K562 (cell line): Measurements from ENCODE around the gene SDCCAG8. TPM values are rescaled to one million over a fixed set of nuclear protein-coding genes. Genes with fewer than 3 reads are reported as not detected.
A peak's percentile ranks its signal among the peaks of the same experiment; 100 is the strongest.

Experiments
- KLF1 ChIP-seq: fragments of 450-650 bp; IDR thresholded peaks from 2 replicates; pipeline ENCODE4 v1.6.1; 2016; ENCODE audit warnings: missing genetic modification characterization, missing compliant biosample characterization
- MYC ChIP-seq, 2 experiments: fragments of 250-450 bp in 1 of 2; sonication (Bioruptor Pico) in 1 of 2; IDR thresholded peaks; 2 replicates each; pipeline versions ENCODE4 v1.5.1 to v1.6.1; 2012 to 2021; ENCODE audit warnings: low read depth in 2 of 2, borderline replicate concordance in 1 of 2, improper control_type of control experiment in 1 of 2, low read length in 1 of 2, mild to moderate bottlenecking in 1 of 2, moderate library complexity in 1 of 2
- NBN ChIP-seq: fragments of 450-650 bp; IDR thresholded peaks from 2 replicates; pipeline ENCODE4 v1.6.1; 2016; ENCODE audit warnings: low read depth, mild to moderate bottlenecking
- PML ChIP-seq: IDR thresholded peaks from 2 replicates; pipeline ENCODE4 v1.6.1; 2012; ENCODE audit warnings: low read length, inconsistent platforms
- PRMT5 ChIP-seq: sonication (generic); formaldehyde crosslinking; IDR thresholded peaks from 2 replicates; pipeline ENCODE4 v1.5.0; 2020; ENCODE audit warnings: missing genetic modification reagents
- RAD51 ChIP-seq: fragments of 450-650 bp; IDR thresholded peaks from 2 replicates; pipeline ENCODE4 v1.7.1; 2016; ENCODE audit warnings: low read depth, mild to moderate bottlenecking, borderline replicate concordance
- WHSC1 ChIP-seq: IDR thresholded peaks from one replicate; pipeline ENCODE4 v1.6.1; 2012; ENCODE audit warnings: low read length, control low read depth, inconsistent platforms
- ZNF668 ChIP-seq: fragments of 250-450 bp; sonication (Bioruptor Pico); IDR thresholded peaks from 2 replicates; pipeline ENCODE4 v1.8.0; 2022; ENCODE audit warnings: mild to moderate bottlenecking, inconsistent platforms
- ZNF717 ChIP-seq: fragments of 250-450 bp; sonication (Bioruptor Pico); IDR thresholded peaks from 2 replicates; pipeline ENCODE4 v1.5.0; 2021
- polyA plus RNA-seq, 8 experiments: library from polyadenylated mRNA; depleted of rRNA in 4 of 8; stranded (reverse) in 5 of 8; unstranded in 3 of 8; fragments of >200 nt; fragmentation: Nextera tagmentation in 2 of 8; fragmentation: Illumina TruSeq in 1 of 8; extraction: Ambion mirVana in 2 of 8; extraction: Trizol in 1 of 8; gene quantifications; 2 replicates each; pipeline versions ENCODE4 v1.2.1 to v1.2.3, GENCODE V29; 2011 to 2014; ENCODE audit warnings: inconsistent platforms in 1 of 8, missing spikeins in 1 of 8
- total RNA-seq, 7 experiments: library from RNA; depleted of rRNA in 6 of 7; stranded (reverse); fragments of >200 nt in 6 of 7; fragmentation: Illumina TruSeq in 2 of 7; extraction: Trizol in 2 of 7; gene quantifications; 2 replicates each; pipeline versions ENCODE4 v1.2.1 to v1.2.3, GENCODE V29; 2011 to 2021; ENCODE audit warnings: low replicate concordance in 1 of 7
- TF ChIP-seq, protein P1 (sequence below): fragments of 450-650 bp; IDR thresholded peaks from 2 replicates; pipeline ENCODE4 v1.6.1; 2016; ENCODE audit warnings: mild to moderate bottlenecking, moderate library complexity
- TF ChIP-seq, protein P2 (sequence below): conservative IDR thresholded peaks from 2 replicates; pipeline ENCODE4 v1.6.1; 2011; ENCODE audit warnings: low read depth, mild to moderate bottlenecking, low read length; ENCODE audit not compliant: control insufficient read depth
- TF ChIP-seq, protein P3 (sequence below): sonication (generic); formaldehyde crosslinking; IDR thresholded peaks from 2 replicates; pipeline ENCODE4 v1.9.0; 2022; ENCODE audit warnings: mild to moderate bottlenecking, missing genetic modification reagents

The SDCCAG8 gene
- total and polyA plus RNA-seq, 9 of the 15 experiments (the other 6 are each of a cell fraction or from before 2014, with no cell fraction given): 17.9 to 36.7 (median 25.4) TPM

DNA sequence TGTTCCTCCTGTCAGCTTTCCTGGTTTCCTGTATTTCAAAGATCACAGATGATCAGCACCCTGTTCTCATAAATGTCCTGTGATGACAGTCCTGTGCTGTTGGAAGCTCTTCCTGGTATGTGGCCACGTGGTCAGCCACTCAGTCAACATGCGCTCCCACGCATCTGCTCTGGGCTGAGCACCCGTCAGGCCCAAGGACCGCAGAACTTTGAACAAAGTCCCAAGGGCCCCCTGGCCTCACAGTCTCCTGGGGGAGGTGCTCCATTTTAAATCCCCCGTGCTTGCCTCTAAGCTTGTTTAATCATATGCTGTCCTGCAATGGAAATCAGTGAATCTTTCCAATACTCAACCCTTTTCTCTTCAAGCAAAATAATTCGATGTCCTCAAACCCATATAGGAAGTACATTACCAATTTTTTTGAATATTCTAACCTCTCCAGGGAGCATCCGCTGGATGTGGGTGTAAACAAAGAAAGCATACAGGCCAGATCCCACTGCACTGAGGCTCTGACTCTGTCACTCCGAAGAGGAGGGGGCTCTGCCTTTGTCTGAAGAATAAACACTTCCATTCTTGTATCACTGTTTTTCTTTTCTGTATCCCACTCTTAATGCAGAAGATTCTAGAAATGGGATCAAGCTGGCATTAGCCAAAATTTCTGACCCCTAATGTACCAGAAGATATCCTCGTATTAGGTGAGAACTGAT is 250.3 kb downstream of the SDCCAG8 start (continued):
- TF ChIP-seq PML (no peak), WHSC1 (no peak), KLF1 (no peak), ZNF668 (no peak), MYC (IDR thresholded peaks at IDR 0.05; ENCODE audit: low read depth, low read length) (peak; percentile 82), MYC (CRISPR knock-in tag; IDR thresholded peaks at IDR 0.05; ENCODE audit: borderline replicate concordance, low read depth) (no peak), RAD51 (peak; percentile 85), NBN (no peak), PRMT5 (CRISPR knock-in tag) (no peak), ZNF717 (CRISPR knock-in tag) (no peak)
- TF ChIP-seq, protein P1, sequence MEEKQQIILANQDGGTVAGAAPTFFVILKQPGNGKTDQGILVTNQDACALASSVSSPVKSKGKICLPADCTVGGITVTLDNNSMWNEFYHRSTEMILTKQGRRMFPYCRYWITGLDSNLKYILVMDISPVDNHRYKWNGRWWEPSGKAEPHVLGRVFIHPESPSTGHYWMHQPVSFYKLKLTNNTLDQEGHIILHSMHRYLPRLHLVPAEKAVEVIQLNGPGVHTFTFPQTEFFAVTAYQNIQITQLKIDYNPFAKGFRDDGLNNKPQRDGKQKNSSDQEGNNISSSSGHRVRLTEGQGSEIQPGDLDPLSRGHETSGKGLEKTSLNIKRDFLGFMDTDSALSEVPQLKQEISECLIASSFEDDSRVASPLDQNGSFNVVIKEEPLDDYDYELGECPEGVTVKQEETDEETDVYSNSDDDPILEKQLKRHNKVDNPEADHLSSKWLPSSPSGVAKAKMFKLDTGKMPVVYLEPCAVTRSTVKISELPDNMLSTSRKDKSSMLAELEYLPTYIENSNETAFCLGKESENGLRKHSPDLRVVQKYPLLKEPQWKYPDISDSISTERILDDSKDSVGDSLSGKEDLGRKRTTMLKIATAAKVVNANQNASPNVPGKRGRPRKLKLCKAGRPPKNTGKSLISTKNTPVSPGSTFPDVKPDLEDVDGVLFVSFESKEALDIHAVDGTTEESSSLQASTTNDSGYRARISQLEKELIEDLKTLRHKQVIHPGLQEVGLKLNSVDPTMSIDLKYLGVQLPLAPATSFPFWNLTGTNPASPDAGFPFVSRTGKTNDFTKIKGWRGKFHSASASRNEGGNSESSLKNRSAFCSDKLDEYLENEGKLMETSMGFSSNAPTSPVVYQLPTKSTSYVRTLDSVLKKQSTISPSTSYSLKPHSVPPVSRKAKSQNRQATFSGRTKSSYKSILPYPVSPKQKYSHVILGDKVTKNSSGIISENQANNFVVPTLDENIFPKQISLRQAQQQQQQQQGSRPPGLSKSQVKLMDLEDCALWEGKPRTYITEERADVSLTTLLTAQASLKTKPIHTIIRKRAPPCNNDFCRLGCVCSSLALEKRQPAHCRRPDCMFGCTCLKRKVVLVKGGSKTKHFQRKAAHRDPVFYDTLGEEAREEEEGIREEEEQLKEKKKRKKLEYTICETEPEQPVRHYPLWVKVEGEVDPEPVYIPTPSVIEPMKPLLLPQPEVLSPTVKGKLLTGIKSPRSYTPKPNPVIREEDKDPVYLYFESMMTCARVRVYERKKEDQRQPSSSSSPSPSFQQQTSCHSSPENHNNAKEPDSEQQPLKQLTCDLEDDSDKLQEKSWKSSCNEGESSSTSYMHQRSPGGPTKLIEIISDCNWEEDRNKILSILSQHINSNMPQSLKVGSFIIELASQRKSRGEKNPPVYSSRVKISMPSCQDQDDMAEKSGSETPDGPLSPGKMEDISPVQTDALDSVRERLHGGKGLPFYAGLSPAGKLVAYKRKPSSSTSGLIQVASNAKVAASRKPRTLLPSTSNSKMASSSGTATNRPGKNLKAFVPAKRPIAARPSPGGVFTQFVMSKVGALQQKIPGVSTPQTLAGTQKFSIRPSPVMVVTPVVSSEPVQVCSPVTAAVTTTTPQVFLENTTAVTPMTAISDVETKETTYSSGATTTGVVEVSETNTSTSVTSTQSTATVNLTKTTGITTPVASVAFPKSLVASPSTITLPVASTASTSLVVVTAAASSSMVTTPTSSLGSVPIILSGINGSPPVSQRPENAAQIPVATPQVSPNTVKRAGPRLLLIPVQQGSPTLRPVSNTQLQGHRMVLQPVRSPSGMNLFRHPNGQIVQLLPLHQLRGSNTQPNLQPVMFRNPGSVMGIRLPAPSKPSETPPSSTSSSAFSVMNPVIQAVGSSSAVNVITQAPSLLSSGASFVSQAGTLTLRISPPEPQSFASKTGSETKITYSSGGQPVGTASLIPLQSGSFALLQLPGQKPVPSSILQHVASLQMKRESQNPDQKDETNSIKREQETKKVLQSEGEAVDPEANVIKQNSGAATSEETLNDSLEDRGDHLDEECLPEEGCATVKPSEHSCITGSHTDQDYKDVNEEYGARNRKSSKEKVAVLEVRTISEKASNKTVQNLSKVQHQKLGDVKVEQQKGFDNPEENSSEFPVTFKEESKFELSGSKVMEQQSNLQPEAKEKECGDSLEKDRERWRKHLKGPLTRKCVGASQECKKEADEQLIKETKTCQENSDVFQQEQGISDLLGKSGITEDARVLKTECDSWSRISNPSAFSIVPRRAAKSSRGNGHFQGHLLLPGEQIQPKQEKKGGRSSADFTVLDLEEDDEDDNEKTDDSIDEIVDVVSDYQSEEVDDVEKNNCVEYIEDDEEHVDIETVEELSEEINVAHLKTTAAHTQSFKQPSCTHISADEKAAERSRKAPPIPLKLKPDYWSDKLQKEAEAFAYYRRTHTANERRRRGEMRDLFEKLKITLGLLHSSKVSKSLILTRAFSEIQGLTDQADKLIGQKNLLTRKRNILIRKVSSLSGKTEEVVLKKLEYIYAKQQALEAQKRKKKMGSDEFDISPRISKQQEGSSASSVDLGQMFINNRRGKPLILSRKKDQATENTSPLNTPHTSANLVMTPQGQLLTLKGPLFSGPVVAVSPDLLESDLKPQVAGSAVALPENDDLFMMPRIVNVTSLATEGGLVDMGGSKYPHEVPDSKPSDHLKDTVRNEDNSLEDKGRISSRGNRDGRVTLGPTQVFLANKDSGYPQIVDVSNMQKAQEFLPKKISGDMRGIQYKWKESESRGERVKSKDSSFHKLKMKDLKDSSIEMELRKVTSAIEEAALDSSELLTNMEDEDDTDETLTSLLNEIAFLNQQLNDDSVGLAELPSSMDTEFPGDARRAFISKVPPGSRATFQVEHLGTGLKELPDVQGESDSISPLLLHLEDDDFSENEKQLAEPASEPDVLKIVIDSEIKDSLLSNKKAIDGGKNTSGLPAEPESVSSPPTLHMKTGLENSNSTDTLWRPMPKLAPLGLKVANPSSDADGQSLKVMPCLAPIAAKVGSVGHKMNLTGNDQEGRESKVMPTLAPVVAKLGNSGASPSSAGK: peak; percentile 93
- TF ChIP-seq, protein P2, sequence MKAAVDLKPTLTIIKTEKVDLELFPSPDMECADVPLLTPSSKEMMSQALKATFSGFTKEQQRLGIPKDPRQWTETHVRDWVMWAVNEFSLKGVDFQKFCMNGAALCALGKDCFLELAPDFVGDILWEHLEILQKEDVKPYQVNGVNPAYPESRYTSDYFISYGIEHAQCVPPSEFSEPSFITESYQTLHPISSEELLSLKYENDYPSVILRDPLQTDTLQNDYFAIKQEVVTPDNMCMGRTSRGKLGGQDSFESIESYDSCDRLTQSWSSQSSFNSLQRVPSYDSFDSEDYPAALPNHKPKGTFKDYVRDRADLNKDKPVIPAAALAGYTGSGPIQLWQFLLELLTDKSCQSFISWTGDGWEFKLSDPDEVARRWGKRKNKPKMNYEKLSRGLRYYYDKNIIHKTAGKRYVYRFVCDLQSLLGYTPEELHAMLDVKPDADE: no peak
- TF ChIP-seq, protein P3, sequence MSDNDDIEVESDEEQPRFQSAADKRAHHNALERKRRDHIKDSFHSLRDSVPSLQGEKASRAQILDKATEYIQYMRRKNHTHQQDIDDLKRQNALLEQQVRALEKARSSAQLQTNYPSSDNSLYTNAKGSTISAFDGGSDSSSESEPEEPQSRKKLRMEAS: peak; percentile 26; the same call in 1 of the 2 replicates
